Measurements from ENCODE around the gene PLPPR3. TPM values are rescaled to one million over a fixed set of nuclear protein-coding genes. Genes with fewer than 3 reads are reported as not detected.

PLPPR3 gene
- total RNA-seq, 3 donors from 2014 or later = 0.19 TPM; not detected in 2

DNA sequence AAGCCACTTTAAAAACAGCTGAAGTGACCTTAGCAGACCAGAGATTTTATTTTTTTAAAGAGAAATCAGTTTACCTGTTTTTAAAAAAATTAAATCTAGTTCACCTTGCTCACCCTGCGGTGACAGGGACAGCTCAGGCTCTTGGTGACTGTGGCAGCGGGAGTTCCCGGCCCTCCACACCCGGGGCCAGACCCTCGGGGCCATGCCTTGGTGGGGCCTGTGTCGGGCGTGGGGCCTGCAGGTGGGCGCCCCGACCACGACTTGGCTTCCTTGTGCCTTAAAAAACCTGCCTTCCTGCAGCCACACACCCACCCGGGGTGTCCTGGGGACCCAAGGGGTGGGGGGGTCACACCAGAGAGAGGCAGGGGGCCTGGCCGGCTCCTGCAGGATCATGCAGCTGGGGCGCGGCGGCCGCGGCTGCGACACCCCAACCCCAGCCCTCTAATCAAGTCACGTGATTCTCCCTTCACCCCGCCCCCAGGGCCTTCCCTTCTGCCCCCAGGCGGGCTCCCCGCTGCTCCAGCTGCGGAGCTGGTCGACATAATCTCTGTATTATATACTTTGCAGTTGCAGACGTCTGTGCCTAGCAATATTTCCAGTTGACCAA lies 10.8 kb downstream of the PLPPR3 start:
- H3K4me3 ChIP-seq = no peak overlapping the region
- DNase-seq (no peak), ATAC-seq (no peak)
- H3K36me3 ChIP-seq (ENCODE audit: low read depth) = peaks cover 45% of the 10 kb centered on the region
- H3K9me3 ChIP-seq = no peaks in the 10 kb centered on the region
- H3K4me1 ChIP-seq (ENCODE audit: low read depth) = no peaks in the 10 kb centered on the region
- intact Hi-C loops (cut with DNase I, micrococcal nuclease) = no loop called here
- TF ChIP-seq, protein P1, sequence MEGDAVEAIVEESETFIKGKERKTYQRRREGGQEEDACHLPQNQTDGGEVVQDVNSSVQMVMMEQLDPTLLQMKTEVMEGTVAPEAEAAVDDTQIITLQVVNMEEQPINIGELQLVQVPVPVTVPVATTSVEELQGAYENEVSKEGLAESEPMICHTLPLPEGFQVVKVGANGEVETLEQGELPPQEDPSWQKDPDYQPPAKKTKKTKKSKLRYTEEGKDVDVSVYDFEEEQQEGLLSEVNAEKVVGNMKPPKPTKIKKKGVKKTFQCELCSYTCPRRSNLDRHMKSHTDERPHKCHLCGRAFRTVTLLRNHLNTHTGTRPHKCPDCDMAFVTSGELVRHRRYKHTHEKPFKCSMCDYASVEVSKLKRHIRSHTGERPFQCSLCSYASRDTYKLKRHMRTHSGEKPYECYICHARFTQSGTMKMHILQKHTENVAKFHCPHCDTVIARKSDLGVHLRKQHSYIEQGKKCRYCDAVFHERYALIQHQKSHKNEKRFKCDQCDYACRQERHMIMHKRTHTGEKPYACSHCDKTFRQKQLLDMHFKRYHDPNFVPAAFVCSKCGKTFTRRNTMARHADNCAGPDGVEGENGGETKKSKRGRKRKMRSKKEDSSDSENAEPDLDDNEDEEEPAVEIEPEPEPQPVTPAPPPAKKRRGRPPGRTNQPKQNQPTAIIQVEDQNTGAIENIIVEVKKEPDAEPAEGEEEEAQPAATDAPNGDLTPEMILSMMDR (IDR thresholded peaks at IDR 0.05) = no peak

DNA sequence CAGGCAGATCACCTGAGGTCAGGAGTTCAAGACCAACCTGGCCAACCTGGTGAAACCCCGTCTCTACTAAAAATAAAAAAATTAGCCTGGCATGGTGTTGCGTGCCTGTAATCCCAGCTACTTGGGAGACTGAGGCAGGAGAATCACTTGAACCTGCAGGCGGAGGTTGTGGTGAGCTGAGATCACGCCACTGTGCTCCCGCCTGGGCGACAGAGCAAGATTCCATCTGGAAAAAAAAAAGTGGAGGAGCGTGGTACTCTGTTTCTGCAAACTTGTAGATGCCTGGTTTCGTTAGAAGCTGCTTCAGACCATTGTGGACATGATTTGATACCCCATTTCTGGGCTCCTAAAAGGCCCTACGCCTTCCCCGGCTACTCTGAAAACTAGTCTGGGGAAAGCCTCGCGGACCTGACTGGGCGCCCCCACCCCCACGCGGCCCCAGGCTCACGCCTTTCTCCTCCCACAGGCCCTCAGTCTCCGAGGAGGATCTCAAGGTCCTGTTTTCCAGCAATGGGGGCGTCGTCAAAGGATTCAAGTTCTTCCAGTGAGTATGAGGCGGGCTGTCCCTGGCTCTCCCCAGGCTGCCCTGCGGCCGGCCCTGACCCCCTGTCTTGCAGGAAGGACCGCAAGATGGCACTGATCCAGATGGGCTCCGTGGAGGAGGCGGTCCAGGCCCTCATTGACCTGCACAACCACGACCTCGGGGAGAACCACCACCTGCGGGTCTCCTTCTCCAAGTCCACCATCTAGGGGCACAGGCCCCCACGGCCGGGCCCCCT lies 11.5 kb downstream of the PLPPR3 start:
- ATAC-seq = no peak
- intact Hi-C loops (cut with DNase I, micrococcal nuclease) = no loop called here
- Histone ChIP-seq H3K4me1 (ENCODE audit: low read depth) (no peaks in the 10 kb centered on the region), H3K36me3 (ENCODE audit: low read depth) (peaks cover 51% of the 10 kb centered on the region), H3K9me3 (no peaks in the 10 kb centered on the region), H3K4me3 (no peak overlapping the region)
- TF ChIP-seq, protein P1 (IDR thresholded peaks at IDR 0.05) = no peak
- no peak for DNase-seq

DNA sequence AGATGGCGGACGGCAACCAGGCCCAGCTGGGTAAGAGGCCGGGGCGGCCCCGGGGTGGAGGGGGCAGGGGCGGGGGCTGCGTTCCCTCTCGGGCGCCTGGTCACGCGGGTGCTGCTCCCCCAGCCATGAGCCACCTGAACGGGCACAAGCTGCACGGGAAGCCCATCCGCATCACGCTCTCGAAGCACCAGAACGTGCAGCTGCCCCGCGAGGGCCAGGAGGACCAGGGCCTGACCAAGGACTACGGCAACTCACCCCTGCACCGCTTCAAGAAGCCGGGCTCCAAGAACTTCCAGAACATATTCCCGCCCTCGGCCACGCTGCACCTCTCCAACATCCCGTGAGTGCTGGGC lies 13.4 kb downstream of the PLPPR3 start:
- intact Hi-C loops (cut with DNase I, micrococcal nuclease) = no loop called here
- ATAC-seq = no peak
- Histone ChIP-seq H3K4me3 (no peak overlapping the region), H3K4me1 (ENCODE audit: low read depth) (no peaks in the 10 kb centered on the region), H3K36me3 (ENCODE audit: low read depth) (peaks cover 62% of the 10 kb centered on the region), H3K9me3 (no peaks in the 10 kb centered on the region)
- DNase-seq = no peak
- TF ChIP-seq, protein P1 (IDR thresholded peaks at IDR 0.05) = no peak

DNA sequence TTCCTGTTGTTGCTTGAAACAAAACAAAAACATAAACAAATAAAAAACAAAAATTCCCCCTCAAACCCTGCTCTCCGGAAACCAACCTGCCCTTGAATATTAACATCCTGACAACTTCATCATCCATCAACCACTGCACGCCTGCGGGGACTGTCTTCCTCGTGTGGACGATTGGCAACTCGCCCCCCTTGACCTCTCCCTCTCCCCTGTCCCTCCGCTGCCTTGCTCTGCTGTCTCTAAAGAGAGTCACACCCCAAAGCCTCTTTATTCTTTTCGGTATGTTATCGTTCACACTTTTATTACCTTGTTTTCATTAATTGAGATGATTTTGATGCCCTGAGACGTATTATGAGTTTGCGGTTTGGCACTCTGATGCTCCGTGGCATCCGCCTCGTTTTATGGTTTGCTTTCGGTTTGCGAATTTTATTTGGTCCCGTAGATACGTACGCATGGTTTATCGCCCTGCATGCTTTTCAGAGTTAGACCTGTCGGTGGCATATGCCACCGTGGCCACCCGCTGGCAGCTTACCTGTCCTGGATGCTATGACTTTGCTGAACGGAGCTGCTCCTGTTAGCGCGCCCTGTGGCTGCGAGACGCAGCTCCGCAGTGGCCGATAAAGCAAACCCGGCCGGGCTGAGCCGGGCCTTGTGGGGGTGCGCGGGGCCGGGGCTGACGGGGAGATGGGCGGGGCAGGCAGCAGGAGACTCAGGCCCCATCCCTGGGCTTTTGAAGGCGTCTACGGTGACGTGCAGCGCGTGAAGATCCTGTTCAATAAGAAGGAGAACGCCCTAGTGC lies 13.9 kb downstream of the PLPPR3 start:
- peaks cover 62% of the 10 kb centered on the region for H3K36me3 ChIP-seq (ENCODE audit: low read depth)
- intact Hi-C loops (cut with DNase I, micrococcal nuclease) = no loop called here
- TF ChIP-seq, protein P1 (IDR thresholded peaks at IDR 0.05) = no peak
- ATAC-seq (no peak), DNase-seq (no peak)
- H3K4me3 ChIP-seq = no peak overlapping the region
- H3K4me1 ChIP-seq (ENCODE audit: low read depth) = peaks cover under 1% of the 10 kb centered on the region
- no peaks in the 10 kb centered on the region for H3K9me3 ChIP-seq

DNA sequence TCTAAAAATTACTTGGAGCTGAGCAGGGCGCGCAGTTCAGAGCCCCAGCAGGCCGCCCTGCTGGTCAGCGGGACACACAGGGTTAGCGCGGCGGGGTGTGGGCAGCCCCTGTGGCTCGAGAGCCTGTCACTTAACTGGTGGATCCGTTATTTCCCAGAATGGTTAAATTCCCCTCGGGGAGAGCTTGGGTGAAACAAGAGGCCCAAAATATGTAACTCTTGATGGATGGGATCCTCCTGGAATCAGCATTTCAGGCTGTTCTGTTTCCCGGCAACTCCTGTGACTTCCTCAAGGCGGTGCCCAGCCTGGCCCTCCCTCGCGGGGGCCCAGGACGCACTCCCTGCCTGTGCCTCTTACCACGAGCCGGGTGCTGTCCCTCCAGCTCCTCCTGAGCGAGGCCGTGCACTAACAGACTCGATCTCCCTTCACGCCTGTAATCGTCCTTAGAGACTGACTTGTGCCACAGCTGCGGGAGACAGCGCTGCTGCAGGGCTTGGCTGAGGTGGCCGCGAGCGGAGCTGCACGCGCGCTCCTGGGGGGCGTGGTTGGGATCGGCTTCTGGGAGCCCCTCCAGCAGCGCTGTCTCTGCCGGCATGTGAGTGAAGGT lies 14.8 kb downstream of the PLPPR3 start:
- DNase-seq (no peak), ATAC-seq (no peak)
- peaks cover 62% of the 10 kb centered on the region for H3K36me3 ChIP-seq (ENCODE audit: low read depth)

More for the DNA sequence above, 14.8 kb downstream of the PLPPR3 start:
- H3K4me1 ChIP-seq (ENCODE audit: low read depth) = peaks cover 8% of the 10 kb centered on the region
- intact Hi-C loops (cut with DNase I, micrococcal nuclease) = no loop called here
- H3K9me3 ChIP-seq = no peaks in the 10 kb centered on the region
- H3K4me3 ChIP-seq = no peak overlapping the region
- TF ChIP-seq, protein P1 (IDR thresholded peaks at IDR 0.05) = no peak

All from mucosa of descending colon (tissue), 3 donors.